HG03354 (cell line): ENCODE data around the gene LDAF1.
"Not testable (repeated sequence)": the region's sequence is repeated elsewhere in the genome, so short reads cannot be mapped to it uniquely, and the experiment has no call there.

Experiments used
- ATAC-seq: cut with Tn5 transposase; IDR thresholded peaks from one replicate; pipeline ENCODE4 v1.9.1; 2021; ENCODE audit warnings: mild to moderate bottlenecking; ENCODE audit not compliant: unreplicated experiment, poor library complexity, severe bottlenecking

LDAF1 gene

DNA sequence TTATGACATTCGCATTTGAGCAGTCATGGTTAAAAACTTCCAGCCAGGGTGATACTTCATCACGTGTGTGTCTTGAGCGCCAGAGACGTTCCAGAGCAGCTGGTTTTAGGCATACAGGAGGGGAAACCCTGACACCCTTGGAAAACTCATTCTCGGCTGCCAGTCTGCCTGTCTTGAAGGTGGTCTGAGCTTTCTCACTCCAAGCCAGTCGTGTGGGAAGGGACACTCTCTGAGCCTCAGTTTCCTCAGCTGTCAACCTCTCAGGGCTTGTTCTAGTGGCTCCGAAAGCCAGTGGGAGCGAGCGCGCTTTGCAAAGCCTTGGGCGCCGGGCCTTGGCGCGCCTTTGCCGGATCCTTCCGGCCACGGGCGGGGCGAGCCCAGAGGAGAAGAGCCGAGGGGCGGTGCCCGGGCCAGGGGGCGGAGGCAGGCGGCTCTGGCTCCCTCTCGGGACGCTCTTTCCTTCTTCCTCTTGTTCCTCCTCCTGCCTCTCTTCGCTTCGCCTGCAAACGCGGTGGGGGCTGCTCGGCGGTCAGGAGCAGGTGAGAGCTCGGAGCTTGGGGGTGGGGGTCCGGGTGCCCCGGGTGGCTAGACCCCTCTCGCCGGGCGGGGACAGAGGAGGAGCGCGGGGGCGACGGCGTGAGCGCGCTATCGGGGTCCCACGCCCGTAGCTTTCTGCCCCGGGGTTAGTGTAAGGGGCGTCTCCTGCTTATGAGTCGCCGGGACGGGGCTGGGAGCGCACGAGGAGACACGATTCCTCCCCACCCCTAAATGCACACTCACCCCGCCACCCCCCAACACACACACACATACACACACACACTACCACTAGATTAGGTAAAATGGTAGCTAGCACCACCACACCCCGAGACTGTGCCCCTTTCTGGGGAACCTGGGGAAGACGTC is at the start of gene LDAF1:
Gene LDAF1 (plus strand): TSS at position 467 of the 903 bp plus-strand sequence. CDS start 2,509 bp downstream, outside the sequence.
- peak; percentile 85 for ATAC-seq

GRCh38 chr16:21115551-21115950 is 42.9 kb upstream of the LDAF1 start:
- not testable (repeated sequence) for ATAC-seq

DNA sequence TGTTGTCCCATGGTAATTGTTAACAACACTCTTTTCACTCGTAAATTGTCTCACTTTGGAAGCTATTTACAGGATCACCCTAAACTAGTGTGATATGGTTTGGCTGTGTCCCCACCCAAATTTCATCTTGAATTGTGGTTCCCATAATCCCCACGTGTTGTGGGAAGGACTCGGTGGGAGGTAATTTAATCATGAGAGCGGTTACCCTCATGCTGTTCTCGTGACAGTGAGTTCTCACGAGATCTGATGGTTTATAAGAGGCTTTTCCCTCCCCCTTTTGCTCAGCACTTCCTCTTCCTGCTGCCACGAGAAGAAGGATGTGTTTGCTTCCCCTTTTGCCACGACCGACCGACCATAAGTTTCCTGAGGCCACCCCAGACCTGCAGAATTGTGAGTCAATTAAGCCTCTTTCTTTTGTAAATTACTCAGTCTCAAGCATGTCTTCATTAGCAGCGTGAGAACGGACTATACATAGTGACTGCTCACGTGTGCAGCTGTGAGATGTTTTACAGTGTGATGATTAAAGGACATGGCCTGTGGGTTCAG is 42.3 kb upstream of the LDAF1 start:
- ATAC-seq: no peak

- no peak for ATAC-seq
These were observed 40.9 kb upstream of the LDAF1 start for GRCh38 chr16:21117567-21117966.

- no peak for ATAC-seq
These were observed 37.4 kb upstream of the LDAF1 start for GRCh38 chr16:21120976-21121520.

DNA sequence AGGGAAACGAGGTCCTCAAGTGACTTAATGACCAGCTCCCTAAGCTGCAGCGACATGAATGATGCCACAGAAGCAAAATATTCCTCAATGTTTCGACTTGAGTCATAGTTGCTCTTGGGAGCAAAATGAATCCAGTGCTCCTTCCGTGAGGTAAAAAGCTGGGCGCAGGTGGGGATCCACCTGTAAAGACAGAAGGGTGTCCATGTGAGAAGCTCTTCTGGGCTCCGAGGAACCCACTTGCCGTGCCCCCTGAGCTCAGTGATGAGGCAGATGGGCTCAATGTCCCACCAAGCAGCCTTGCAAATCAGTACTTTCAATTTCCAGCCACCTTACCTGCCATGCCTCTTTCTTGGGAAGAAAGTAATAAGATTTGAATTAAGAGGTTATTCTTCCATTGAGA is 33.3 kb upstream of the LDAF1 start:
- ATAC-seq: no peak

GRCh38 chr16:21126518-21126917 is 32.0 kb upstream of the LDAF1 start:
- ATAC-seq: no peak

DNA sequence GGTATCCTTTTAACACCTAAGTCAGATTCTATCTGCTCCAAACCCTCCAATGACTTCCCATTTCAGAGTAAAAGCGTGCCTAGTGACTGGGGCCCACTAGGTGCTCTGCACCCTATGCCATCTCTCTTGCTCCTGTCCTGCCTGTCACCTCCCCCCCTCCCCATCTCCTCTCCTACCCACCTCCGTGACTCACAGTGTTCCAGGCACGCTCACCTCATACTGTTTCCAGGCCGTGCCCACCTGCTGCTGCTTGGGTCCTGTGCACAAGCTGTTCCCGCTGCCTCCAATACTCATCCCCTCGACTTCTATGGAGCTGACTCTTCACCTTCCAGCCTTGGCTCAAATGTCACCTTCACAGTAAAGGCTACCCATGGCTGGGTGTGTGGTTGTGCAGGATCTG is 29.5 kb upstream of the LDAF1 start:
- no peak for ATAC-seq

DNA sequence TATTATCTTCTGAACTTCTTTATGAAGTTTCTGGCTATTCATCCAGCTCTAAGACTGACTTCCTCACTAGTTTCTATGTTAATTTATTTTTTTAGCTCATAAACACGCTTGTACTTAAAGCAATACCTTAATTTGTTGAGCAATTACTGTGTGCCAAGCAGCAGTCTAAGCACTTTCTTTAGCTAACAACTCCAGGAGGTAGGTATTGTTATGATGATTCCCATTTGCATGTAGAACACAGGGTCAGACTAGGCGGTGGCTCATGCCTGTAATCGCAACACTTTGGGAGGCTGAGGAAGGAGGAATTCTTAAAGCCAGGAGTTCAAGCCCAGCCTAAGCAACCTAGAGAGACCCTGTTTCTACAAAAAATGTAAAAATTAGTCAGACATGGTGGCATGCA is 27.7 kb upstream of the LDAF1 start:
- ATAC-seq: no peak

DNA sequence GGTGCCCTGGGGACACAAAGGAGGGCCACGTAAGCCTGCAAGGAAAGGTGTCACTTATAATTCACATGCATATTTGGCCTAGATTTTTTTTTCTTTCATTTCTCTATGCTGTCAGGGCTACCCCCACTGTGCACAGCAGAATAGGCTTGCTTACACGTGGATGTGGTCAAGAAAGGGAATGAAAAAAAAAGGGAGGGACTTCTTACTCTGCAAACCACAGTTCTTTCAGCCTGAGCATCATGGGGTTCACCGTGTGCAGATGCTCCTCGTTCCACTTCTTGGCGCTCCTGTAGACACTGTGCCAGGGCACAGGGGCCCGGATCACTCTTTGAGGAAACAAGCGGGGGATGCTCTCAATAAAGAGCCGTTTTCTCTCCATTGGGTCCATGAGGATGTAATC is 24.4 kb upstream of the LDAF1 start:
- no peak for ATAC-seq

DNA sequence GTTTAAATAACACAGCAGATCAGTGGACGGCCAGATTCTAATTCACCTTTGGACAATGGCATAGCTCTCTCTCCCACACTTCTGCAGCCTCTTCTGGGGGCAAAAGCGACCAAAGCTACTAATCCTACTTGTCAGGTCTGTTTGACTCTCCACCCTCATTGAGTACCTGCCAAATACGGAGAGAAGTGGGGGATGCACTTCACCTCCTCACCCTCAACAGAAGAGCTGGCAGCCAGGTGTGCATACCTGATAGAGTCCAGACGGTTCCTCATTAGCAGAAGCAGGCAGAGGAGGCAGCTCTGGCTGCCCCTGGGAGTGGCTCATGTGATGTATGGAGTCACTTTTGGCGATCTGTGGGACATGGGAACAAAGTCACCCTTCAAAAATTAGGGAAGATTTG is 12.7 kb upstream of the LDAF1 start:
- ATAC-seq: no peak

- no peak for ATAC-seq
These were observed 8.0 kb upstream of the LDAF1 start, which contains the start of gene DNAH3 for GRCh38 chr16:21150375-21151001. Gene DNAH3, minus strand, starts transcription at chr16:21150846. Its CDS starts 527 bp downstream, at chr16:21150319.

- not testable (repeated sequence) for ATAC-seq
These were observed 6.1 kb upstream of the LDAF1 start for GRCh38 chr16:21152160-21153030.

GRCh38 chr16:21153124-21153729 is 5.2 kb upstream of the LDAF1 start:
- ATAC-seq: not testable (repeated sequence)

DNA sequence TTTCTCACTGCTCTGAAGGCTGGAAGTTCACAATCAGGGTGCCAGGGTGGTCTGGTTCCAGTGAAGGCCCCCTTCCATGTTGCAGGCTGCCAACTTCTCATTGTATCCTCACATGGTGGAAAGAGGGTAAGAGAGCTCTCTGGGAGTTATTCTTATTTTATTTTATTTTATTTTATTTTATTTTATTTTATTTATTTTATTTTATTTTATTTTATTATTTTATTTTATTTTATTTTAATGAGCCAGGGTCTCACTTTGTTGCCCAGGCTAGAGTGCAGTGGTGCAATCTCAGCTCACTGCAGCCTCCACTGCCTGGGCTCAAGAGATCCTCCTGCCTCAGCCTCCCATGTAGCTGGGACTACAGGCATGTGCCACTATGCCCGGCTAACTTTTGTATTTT is 2.5 kb upstream of the LDAF1 start:
- ATAC-seq: not testable (repeated sequence)

GRCh38 chr16:21156767-21157467 is 1.6 kb upstream of the LDAF1 start:
- no peak for ATAC-seq

- ATAC-seq: no peak
These were observed 842 bp upstream of the LDAF1 start for GRCh38 chr16:21157632-21158031.

DNA sequence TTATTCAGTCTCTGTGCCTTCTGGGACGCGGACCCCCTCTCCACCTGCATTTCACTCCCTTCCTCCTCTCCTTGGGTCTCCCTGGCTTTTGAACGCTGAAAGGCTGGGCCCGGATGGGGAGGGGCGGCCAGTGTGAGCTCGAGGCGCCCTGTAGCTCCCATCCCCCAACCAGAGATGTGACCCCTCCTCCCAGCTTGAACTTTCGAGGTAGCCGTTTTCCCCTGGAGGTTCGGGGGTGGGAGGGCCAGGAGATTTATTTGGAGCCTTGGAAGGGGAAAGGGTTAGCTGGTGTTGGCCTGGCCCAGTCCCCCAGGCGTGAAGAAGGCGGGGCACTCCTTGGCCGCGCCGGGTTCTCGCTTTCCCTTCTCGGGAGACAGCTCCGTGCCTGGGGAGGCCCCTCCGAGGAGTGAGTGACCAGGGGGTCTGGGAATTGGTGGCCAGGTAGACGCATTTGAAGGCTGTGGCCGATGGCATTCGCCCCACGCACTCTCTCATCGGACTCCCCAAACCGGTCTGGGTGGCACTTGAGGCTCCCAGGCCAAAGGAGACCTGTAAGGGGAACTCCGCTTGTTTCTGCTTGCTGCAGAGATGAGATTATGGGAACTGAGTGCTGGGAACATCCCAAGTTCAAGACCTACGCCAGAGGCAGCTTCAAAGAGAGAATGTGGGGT is 942 bp downstream of the LDAF1 start:
- ATAC-seq: peak; percentile 40
